HepG2 (cell line): ENCODE measurements around the gene UBB. TPM values are rescaled to one million over a fixed set of nuclear protein-coding genes. Genes with fewer than 3 reads are reported as not detected.

ENCODE experiments used
- BORCS8-MEF2B ChIP-seq: sonication (generic); formaldehyde crosslinking; IDR thresholded peaks from 2 replicates; pipeline ENCODE4 v1.8.0; 2022; ENCODE audit warnings: mild to moderate bottlenecking, missing genetic modification reagents
- DMAP1 ChIP-seq: IDR thresholded peaks from 2 replicates; pipeline ENCODE4 v1.6.1; 2016
- IRX3 ChIP-seq: sonication (generic); formaldehyde crosslinking; IDR thresholded peaks from 2 replicates; pipeline ENCODE4 v1.8.1; 2023; ENCODE audit warnings: mild to moderate bottlenecking, low read depth, missing genetic modification reagents, borderline replicate concordance
- JDP2 ChIP-seq: sonication (generic); formaldehyde crosslinking; IDR thresholded peaks from 2 replicates; pipeline ENCODE4 v1.8.1; 2022; ENCODE audit warnings: missing genetic modification reagents, borderline replicate concordance
- KDM5B ChIP-seq: sonication (generic); formaldehyde crosslinking; IDR thresholded peaks from 2 replicates; pipeline ENCODE4 v1.4.0; 2020; ENCODE audit warnings: missing genetic modification reagents, mild to moderate bottlenecking, borderline replicate concordance
- KLF11 ChIP-seq: IDR thresholded peaks from 2 replicates; pipeline ENCODE4 v1.6.1; 2016; ENCODE audit warnings: missing compliant biosample characterization
- MBD4 ChIP-seq: IDR thresholded peaks from 2 replicates; pipeline ENCODE4 v1.6.1; 2012; ENCODE audit warnings: low read length, inconsistent platforms, borderline replicate concordance
- PATZ1 ChIP-seq: sonication (generic); formaldehyde crosslinking; IDR thresholded peaks from 2 replicates; pipeline ENCODE4 v1.4.0; 2020; ENCODE audit warnings: missing genetic modification reagents
- SMYD3 ChIP-seq: sonication (generic); formaldehyde crosslinking; IDR thresholded peaks from 2 replicates; pipeline ENCODE4 v1.8.1; 2023; ENCODE audit warnings: mild to moderate bottlenecking, missing genetic modification reagents
- SRSF4 ChIP-seq: fragments of 200-400 bp; formaldehyde crosslinking; IDR thresholded peaks from one replicate; pipeline ENCODE4 v1.6.1; 2018; ENCODE audit warnings: mild to moderate bottlenecking, low read depth, low read length, moderate library complexity; ENCODE audit not compliant: poor library complexity, severe bottlenecking
- SRY ChIP-seq: sonication (generic); formaldehyde crosslinking; IDR thresholded peaks from 2 replicates; pipeline ENCODE4 v1.8.0; 2022; ENCODE audit warnings: mild to moderate bottlenecking, missing genetic modification reagents
- SYNCRIP ChIP-seq: fragments of 200-400 bp; formaldehyde crosslinking; IDR thresholded peaks from 2 replicates; pipeline ENCODE4 v1.6.1; 2018; ENCODE audit warnings: mild to moderate bottlenecking, low read depth, low read length; ENCODE audit not compliant: insufficient read depth
- TOE1 ChIP-seq: sonication (generic); formaldehyde crosslinking; IDR thresholded peaks from 2 replicates; pipeline ENCODE4 v1.4.0; 2020; ENCODE audit warnings: mild to moderate bottlenecking, missing genetic modification reagents
- ZBTB21 ChIP-seq: sonication (generic); formaldehyde crosslinking; IDR thresholded peaks from 2 replicates; pipeline ENCODE4 v1.4.0; 2020; ENCODE audit warnings: missing genetic modification reagents
- ZFX ChIP-seq: sonication (generic); formaldehyde crosslinking; IDR thresholded peaks from 2 replicates; pipeline ENCODE4 v1.4.0; 2020; ENCODE audit warnings: mild to moderate bottlenecking, low read depth, missing genetic modification reagents, moderate library complexity
- ZFYVE20 ChIP-seq: sonication (generic); formaldehyde crosslinking; IDR thresholded peaks from 2 replicates; pipeline ENCODE4 v1.8.0; 2023; ENCODE audit warnings: low read depth, mild to moderate bottlenecking, moderate library complexity, missing genetic modification reagents, borderline replicate concordance
- ZNF296 ChIP-seq: sonication (generic); formaldehyde crosslinking; conservative IDR thresholded peaks from 2 replicates; pipeline ENCODE4 v1.5.0; 2020; ENCODE audit warnings: mild to moderate bottlenecking, missing genetic modification reagents
- ZNF367 ChIP-seq: sonication (generic); formaldehyde crosslinking; IDR thresholded peaks from 2 replicates; pipeline ENCODE4 v1.4.0; 2020; ENCODE audit warnings: missing genetic modification reagents, borderline replicate concordance
- ZNF383 ChIP-seq: sonication (generic); formaldehyde crosslinking; IDR thresholded peaks from 2 replicates; pipeline ENCODE4 v1.4.0; 2020; ENCODE audit warnings: missing genetic modification reagents, mild to moderate bottlenecking, borderline replicate concordance
- ZNF75D ChIP-seq: sonication (generic); formaldehyde crosslinking; IDR thresholded peaks from 2 replicates; pipeline ENCODE4 v1.8.1; 2023; ENCODE audit warnings: missing genetic modification reagents, mild to moderate bottlenecking, borderline replicate concordance
- ZNF891 ChIP-seq: sonication (generic); formaldehyde crosslinking; IDR thresholded peaks from 2 replicates; pipeline ENCODE4 v1.5.0; 2020; ENCODE audit warnings: mild to moderate bottlenecking, missing genetic modification reagents
- ZSCAN29 ChIP-seq: sonication (generic); formaldehyde crosslinking; conservative IDR thresholded peaks from 2 replicates; pipeline ENCODE4 v1.4.0; 2020; ENCODE audit warnings: mild to moderate bottlenecking, missing genetic modification reagents
- polyA plus RNA-seq, 8 experiments: library from polyadenylated mRNA; depleted of rRNA in 3 of 8; stranded (reverse) in 7 of 8; unstranded in 1 of 8; fragments of >200 nt; fragmentation: Illumina TruSeq in 4 of 8; extraction: Trizol in 4 of 8; gene quantifications; 2 replicates each; pipeline versions ENCODE4 v1.2.1 to v1.2.3, GENCODE V29; 2011 to 2016; ENCODE audit warnings: low read depth in 4 of 8, missing spikeins in 1 of 8, mixed read lengths in 1 of 8; ENCODE audit not compliant: insufficient read depth in 1 of 8
- total RNA-seq, 5 experiments: library from RNA; depleted of rRNA; stranded (reverse); fragments of >200 nt; fragmentation: Illumina TruSeq; extraction: Trizol; gene quantifications; 2 replicates each; pipeline ENCODE4 v1.2.3, GENCODE V29; 2016; ENCODE audit warnings: low read depth in 1 of 5
- TF ChIP-seq, protein P1 (sequence below): sonication (generic); formaldehyde crosslinking; IDR thresholded peaks from 2 replicates; pipeline ENCODE4 v1.8.0; 2022; ENCODE audit warnings: mild to moderate bottlenecking, missing genetic modification reagents
- TF ChIP-seq, protein P2 (sequence below): sonication (generic); formaldehyde crosslinking; IDR thresholded peaks from 2 replicates; pipeline ENCODE4 v1.4.0; 2020; ENCODE audit warnings: mild to moderate bottlenecking, low read depth, missing genetic modification reagents
- TF ChIP-seq, protein P3 (sequence below): IDR thresholded peaks from 2 replicates; pipeline ENCODE4 v1.6.1; 2016; ENCODE audit warnings: mild to moderate bottlenecking

Gene UBB
- total and polyA plus RNA-seq, 2 of the 13 experiments (the other 11 are each of a cell fraction or from before 2014, with no cell fraction given): 1,130 to 2,066 TPM

- TF ChIP-seq, protein P1, sequence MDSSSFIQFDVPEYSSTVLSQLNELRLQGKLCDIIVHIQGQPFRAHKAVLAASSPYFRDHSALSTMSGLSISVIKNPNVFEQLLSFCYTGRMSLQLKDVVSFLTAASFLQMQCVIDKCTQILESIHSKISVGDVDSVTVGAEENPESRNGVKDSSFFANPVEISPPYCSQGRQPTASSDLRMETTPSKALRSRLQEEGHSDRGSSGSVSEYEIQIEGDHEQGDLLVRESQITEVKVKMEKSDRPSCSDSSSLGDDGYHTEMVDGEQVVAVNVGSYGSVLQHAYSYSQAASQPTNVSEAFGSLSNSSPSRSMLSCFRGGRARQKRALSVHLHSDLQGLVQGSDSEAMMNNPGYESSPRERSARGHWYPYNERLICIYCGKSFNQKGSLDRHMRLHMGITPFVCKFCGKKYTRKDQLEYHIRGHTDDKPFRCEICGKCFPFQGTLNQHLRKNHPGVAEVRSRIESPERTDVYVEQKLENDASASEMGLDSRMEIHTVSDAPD (CRISPR knock-in tag): no peak
- TF ChIP-seq PATZ1 (CRISPR knock-in tag) (peak; percentile 17; the same call in 1 of the 2 replicates), IRX3 (no peak), ZNF367 (CRISPR knock-in tag) (no peak), ZNF75D (CRISPR knock-in tag) (0 out of 2 replicates have a peak, but pooled peaks have one; percentile 54), ZSCAN29 (CRISPR knock-in tag) (0 out of 2 replicates have a peak, but pooled peaks have one; percentile 30), JDP2 (CRISPR knock-in tag) (no peak), SRY (CRISPR knock-in tag) (peak; percentile 91), KLF11 (CRISPR knock-in tag) (no peak), ZFX (CRISPR knock-in tag) (peak; percentile 72), ZNF383 (0 out of 2 replicates have a peak, but pooled peaks have one; percentile 29), DMAP1 (peak; percentile 33; the same call in 1 of the 2 replicates), MBD4 (no peak), SYNCRIP (no peak), BORCS8-MEF2B (CRISPR knock-in tag) (peak; percentile 26; the same call in 1 of the 2 replicates), SRSF4 (no peak), ZNF891 (CRISPR knock-in tag) (peak; percentile 85), ZBTB21 (CRISPR knock-in tag) (0 out of 2 replicates have a peak, but pooled peaks have one; percentile 8), ZFYVE20 (CRISPR knock-in tag) (no peak), KDM5B (CRISPR knock-in tag) (peak; percentile 87), ZNF296 (CRISPR knock-in tag) (no peak), SMYD3 (no peak), TOE1 (CRISPR knock-in tag) (no peak)
- TF ChIP-seq, protein P2, sequence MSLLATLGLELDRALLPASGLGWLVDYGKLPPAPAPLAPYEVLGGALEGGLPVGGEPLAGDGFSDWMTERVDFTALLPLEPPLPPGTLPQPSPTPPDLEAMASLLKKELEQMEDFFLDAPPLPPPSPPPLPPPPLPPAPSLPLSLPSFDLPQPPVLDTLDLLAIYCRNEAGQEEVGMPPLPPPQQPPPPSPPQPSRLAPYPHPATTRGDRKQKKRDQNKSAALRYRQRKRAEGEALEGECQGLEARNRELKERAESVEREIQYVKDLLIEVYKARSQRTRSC (CRISPR knock-in tag): 0 out of 2 replicates have a peak, but pooled peaks have one; percentile 33
- TF ChIP-seq, protein P3, sequence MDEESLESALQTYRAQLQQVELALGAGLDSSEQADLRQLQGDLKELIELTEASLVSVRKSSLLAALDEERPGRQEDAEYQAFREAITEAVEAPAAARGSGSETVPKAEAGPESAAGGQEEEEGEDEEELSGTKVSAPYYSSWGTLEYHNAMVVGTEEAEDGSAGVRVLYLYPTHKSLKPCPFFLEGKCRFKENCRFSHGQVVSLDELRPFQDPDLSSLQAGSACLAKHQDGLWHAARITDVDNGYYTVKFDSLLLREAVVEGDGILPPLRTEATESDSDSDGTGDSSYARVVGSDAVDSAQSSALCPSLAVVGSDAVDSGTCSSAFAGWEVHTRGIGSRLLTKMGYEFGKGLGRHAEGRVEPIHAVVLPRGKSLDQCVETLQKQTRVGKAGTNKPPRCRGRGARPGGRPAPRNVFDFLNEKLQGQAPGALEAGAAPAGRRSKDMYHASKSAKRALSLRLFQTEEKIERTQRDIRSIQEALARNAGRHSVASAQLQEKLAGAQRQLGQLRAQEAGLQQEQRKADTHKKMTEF (CRISPR knock-in tag): 0 out of 2 replicates have a peak, but pooled peaks have one; percentile 19
These were observed 28.1 kb upstream of the UBB start (continued) for GRCh38 chr17:16352667-16353316.
